Mammary epithelial cell (primary cell): ENCODE data around the gene SLC24A3.

Experiments used
- EZH2 ChIP-seq: IDR thresholded peaks from 2 replicates; pipeline ENCODE4 v1.6.1; 2012; ENCODE audit warnings: low read length, inconsistent platforms, borderline replicate concordance
- TF ChIP-seq, protein P1 (sequence below), 2 donors: IDR thresholded peaks in 1 of 2; conservative IDR thresholded peaks in 1 of 2; 2 replicates each; pipeline ENCODE4 v1.5.1; 2011 to 2012; ENCODE audit warnings: inconsistent platforms in 2 of 2, low read length in 2 of 2, mild to moderate bottlenecking in 2 of 2, control low read depth in 1 of 2, low read depth in 1 of 2; ENCODE audit not compliant: insufficient read depth in 1 of 2; ENCODE audit errors: extremely low read depth in 1 of 2

DNA sequence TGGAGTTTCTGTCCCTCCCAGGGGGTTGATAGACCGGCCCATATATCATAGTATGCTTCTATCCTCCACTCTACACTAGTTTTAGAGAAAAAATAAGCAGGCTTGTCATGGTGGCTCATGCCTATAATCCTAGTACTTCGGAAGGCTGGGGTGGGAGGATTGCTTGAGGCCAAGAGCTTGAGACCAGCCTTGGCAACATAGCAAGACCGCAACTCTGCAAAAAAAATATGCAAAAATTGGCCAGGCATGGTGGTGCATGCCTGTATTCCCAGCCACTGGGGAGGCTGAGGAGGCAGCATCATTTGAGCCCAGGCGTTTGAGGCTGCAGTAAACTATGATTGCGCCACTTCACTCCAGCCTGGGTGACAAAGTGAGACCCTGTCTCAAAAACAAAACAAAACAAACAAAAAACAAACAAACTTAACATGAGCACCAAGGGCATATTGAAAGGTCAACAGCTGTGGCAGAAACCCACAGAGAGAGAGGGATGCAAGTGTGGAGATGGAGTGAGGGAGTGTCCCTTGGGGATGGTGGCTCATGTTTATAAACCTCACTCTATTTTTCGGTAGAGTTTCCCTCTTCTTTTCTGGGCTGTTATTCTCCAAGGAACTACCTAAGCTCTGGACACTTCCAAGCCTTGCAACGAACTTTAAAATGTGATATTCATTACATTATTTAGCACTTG lies 24.1 kb downstream of the SLC24A3 start:
- TF ChIP-seq, protein P1, sequence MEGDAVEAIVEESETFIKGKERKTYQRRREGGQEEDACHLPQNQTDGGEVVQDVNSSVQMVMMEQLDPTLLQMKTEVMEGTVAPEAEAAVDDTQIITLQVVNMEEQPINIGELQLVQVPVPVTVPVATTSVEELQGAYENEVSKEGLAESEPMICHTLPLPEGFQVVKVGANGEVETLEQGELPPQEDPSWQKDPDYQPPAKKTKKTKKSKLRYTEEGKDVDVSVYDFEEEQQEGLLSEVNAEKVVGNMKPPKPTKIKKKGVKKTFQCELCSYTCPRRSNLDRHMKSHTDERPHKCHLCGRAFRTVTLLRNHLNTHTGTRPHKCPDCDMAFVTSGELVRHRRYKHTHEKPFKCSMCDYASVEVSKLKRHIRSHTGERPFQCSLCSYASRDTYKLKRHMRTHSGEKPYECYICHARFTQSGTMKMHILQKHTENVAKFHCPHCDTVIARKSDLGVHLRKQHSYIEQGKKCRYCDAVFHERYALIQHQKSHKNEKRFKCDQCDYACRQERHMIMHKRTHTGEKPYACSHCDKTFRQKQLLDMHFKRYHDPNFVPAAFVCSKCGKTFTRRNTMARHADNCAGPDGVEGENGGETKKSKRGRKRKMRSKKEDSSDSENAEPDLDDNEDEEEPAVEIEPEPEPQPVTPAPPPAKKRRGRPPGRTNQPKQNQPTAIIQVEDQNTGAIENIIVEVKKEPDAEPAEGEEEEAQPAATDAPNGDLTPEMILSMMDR (conservative IDR thresholded peaks at IDR 0.05 in 1 of 2, IDR thresholded peaks at IDR 0.05 in 1 of 2; ENCODE audit: extremely low read depth in 1 of 2, insufficient read depth in 1 of 2, low read depth in 1 of 2, low read length in 2 of 2) = no peak
- TF ChIP-seq EZH2 = no peak
